Heart right ventricle (tissue), 16 donors: ENCODE measurements around the gene SMIM5. TPM values are rescaled to one million over a fixed set of nuclear protein-coding genes. Genes with fewer than 3 reads are reported as not detected.

Source experiments
- ATAC-seq, 8 donors: fragments of 200-7000 bp; cut with Tn5 transposase; one replicate each; pipeline ENCODE4 v1.9.1; 2020; ENCODE audit warnings: mild to moderate bottlenecking in 8 of 8, moderate library complexity in 8 of 8, moderate number of reproducible peaks in 1 of 8
- DNase-seq, 2 donors: peaks; one replicate each; pipeline ENCODE4 v3.0.0-alpha.2; 2020
- H3K27ac ChIP-seq, 10 donors: fragments of 200-600 bp; sonication (generic) in 2 of 10; one replicate each; pipeline versions ENCODE4 v1.5.0 to v1.8.0; 2020 to 2022; ENCODE audit warnings: mild to moderate bottlenecking in 3 of 10
- H3K27me3 ChIP-seq, 7 donors: fragments of 200-600 bp; one replicate each; pipeline ENCODE4 v1.8.0; 2021 to 2022; ENCODE audit warnings: mild to moderate bottlenecking in 2 of 7
- H3K36me3 ChIP-seq, 9 donors: fragments of 200-600 bp; sonication (generic) in 1 of 9; one replicate each; pipeline versions ENCODE4 v1.5.0 to v1.8.0; 2020 to 2022; ENCODE audit warnings: mild to moderate bottlenecking in 2 of 9
- H3K4me1 ChIP-seq, 9 donors: fragments of 200-600 bp; sonication (generic) in 1 of 9; one replicate each; pipeline versions ENCODE4 v1.5.0 to v1.8.0; 2020 to 2022; ENCODE audit warnings: mild to moderate bottlenecking in 4 of 9
- H3K4me3 ChIP-seq, 10 donors: fragments of 200-600 bp; sonication (generic) in 2 of 10; one replicate each; pipeline versions ENCODE4 v1.5.0 to v1.8.0; 2020 to 2022; ENCODE audit warnings: mild to moderate bottlenecking in 7 of 10, moderate library complexity in 2 of 10
- H3K9me3 ChIP-seq, 11 donors: fragments of 200-600 bp in 10 of 11; sonication (generic) in 2 of 11; one replicate each; pipeline versions ENCODE4 v1.5.0 to v1.8.0; 2013 to 2022; ENCODE audit warnings: mild to moderate bottlenecking in 2 of 11, control low read depth in 1 of 11, moderate library complexity in 1 of 11
- CTCF ChIP-seq, 9 donors: fragments of 200-600 bp; sonication (generic) in 2 of 9; IDR thresholded peaks; one replicate each; pipeline versions ENCODE4 v1.5.0 to v1.8.0; 2021 to 2022; ENCODE audit warnings: antibody characterized with exemption in 9 of 9, mild to moderate bottlenecking in 5 of 9, moderate library complexity in 1 of 9
- WGBS, 2 donors: extraction: QIAGEN DNeasy Blood & Tissue Kit; methylation state at CpG; one replicate each; pipeline ENCODE4 v1.1.7; 2013; ENCODE audit warnings: inconsistent platforms in 1 of 2; 5-methylcytosine and 5-hydroxymethylcytosine counted together
- intact Hi-C, 10 donors: fragments of 100-400 bp; cut with DNase I; formaldehyde crosslinking; loops; one replicate each; pipeline versions ENCODE4 v1.11.1 to v1.14.2; 2022
- polyA plus RNA-seq, 2 donors: library from polyadenylated mRNA; stranded (reverse); fragments of 200-250 nt; gene quantifications; one replicate each; pipeline ENCODE4 v1.2.3, GENCODE V29; 2013
- total RNA-seq, 10 donors: library from RNA; stranded (reverse); fragmentation: NEBNext Ultra II Directional in 3 of 10; extraction: Animal tissue kit (Norgen Biotek cat#: 25700) in 3 of 10; gene quantifications; one replicate each; pipeline versions ENCODE4 v1.2.1 to v1.2.4, GENCODE V29; 2021 to 2023
- donor health status: Arrhythmogenic right ventricular cardiomyopathy.
- donor health status: ischemic (EF 13 %, LVEDD 7.1; RV severe dilation, severe dysfunction).
- donor health status: healthy with polysubstance abuse.
- donor health status: DM: no; HTN: yes; CAD: no.
- donor health status: DM: no; HTN: no; CAD: no.
- donor health status: ischemic (EF 25% LVEDD 6.9; RV normal size, moderate dysfunction).
- donor health status: ischemic (EF 25% LVEDD 5.7; RV mildly dilated, moderate dysfunction).
- donor health status: healthy.
- donor health status: DM: yes; HTN: yes; CAD: no.
- donor health status: Ischemic cardiomyopathy.
- donor health status: ischemic (EF 35%, LVEDD 5.7; RV mildly dilated, moderate dysfunction).
- donor health status: nonischemic (EF 11% LVEDD 7.7; RV severe dilation, severe dysfunction).
- donor health status: DM: yes; HTN: yes; CAD: no.
- donor health status: PGD.
- donor health status: ischemic (EF 29% LVEDD 5.4; RV normal size, mild dysfunction).
- donor health status: nonischemic (EF 23%, LVEDD 6.1; RV moderate dilation, normal function).

SMIM5 gene
- total and polyA plus RNA-seq, 12 donors, result 1.9 to 19.2 (median 6.5) TPM

DNA sequence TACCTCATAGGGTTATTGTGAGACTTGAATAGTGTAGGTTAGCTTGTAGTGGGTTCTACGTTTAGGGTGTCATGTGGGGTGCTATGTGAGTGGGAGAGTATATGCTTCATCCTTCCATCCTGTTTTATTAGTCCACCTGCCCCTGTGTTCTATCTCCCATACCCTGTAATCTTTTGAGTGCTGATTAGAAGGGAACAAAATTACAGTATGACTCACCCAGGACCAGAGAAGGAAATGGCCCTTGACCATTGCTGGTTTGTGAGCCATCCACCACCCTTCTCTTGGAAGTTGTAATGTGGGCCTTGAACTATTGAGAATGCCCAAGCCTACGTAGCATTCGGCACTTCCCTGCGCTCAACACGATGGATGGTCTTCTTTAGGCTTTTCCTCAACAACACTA, 51.0 kb downstream of the SMIM5 start:
- H3K9me3 ChIP-seq, result no peaks in the 10 kb centered on the region
- DNase-seq, result no peak
- intact Hi-C loops, result no loop called here
- no peak overlapping the region for H3K4me3 ChIP-seq
- peaks cover 0 to 32% (median 0%) of the 10 kb centered on the region in 9 donors for H3K36me3 ChIP-seq
- ATAC-seq, result peak in 2 of 8 donors; percentile 17 to 36
- H3K27me3 ChIP-seq, result no peaks in the 10 kb centered on the region
- 90 to 93% methylated on average over 5 of the region's 5 CpGs for WGBS, 2 donors
- no peak for TF ChIP-seq CTCF (IDR thresholded peaks at IDR 0.05)
- H3K4me1 ChIP-seq, result peaks cover 25 to 86% (median 67%) of the 10 kb centered on the region in 9 donors
- peak overlapping the region in 6 of 10 donors; percentile 22 to 86 (median 72) for H3K27ac ChIP-seq

DNA sequence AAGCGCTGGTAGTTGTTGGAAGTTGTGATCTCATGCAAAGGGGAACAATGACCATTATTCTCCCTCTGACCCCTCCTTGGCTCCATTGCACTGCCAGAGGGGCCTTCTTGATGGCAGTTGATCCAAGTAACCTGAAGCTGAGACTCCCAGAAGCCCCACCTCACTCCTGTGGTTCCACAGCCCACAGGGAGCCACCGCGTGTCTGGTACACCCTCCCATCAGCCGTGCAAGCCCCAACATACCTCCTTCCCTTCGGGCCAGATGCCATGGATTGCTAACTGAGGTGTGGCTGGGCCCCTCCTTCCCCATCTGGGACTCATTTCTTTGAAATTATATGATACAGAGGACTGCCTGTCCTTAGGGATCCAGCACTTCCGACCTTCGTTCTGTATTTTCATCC, 51.7 kb downstream of the SMIM5 start:
- 57 to 63% methylated on average over 7 of the region's 7 CpGs for WGBS, 2 donors
- Histone ChIP-seq H3K9me3 (no peaks in the 10 kb centered on the region), H3K4me1 (peaks cover 25 to 86% (median 68%) of the 10 kb centered on the region in 9 donors), H3K4me3 (no peak overlapping the region), H3K27me3 (no peaks in the 10 kb centered on the region), H3K36me3 (peaks cover 0 to 26% (median 0%) of the 10 kb centered on the region in 9 donors), H3K27ac (peak overlapping the region in 8 of 10 donors; percentile 22 to 86 (median 72))
- intact Hi-C loops, result loop anchor here in 1 of 10 donors (5.0 kb wide), 1 partner anchor 37 kb away; the partner anchor contains the start of gene ITGB4
- no peak for TF ChIP-seq CTCF (IDR thresholded peaks at IDR 0.05)
- DNase-seq (no peak), ATAC-seq (no peak)

DNA sequence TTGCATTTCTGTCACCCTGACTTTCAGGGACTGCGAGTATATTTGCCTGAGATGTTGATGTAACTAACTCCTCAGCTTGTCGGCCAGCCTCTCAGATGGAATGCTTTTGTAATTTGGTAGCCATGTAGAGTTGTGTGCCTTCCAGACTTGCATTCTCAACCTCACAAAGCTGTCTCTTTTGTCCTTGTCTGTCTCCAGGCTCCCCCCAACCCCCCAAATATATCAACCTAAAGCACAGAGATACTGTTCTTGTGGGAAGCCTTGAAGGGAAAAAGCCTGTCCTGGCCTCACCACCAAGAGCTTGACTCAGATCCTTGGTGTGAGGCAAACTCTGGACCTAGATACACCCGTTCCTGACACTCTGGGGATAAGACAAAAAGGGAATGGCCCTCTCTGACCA, 52.3 kb downstream of the SMIM5 start:
- peaks cover 0 to 21% (median 0%) of the 10 kb centered on the region in 9 donors for H3K36me3 ChIP-seq
- no peaks in the 10 kb centered on the region for H3K27me3 ChIP-seq
- DNase-seq, result no peak
- no peak for TF ChIP-seq CTCF (IDR thresholded peaks at IDR 0.05)
- no peak for ATAC-seq
- no peak overlapping the region for H3K4me3 ChIP-seq
- no peaks in the 10 kb centered on the region for H3K9me3 ChIP-seq
- H3K4me1 ChIP-seq, result peaks cover 25 to 86% (median 73%) of the 10 kb centered on the region in 9 donors
- H3K27ac ChIP-seq, result peak overlapping the region in 9 of 10 donors; percentile 22 to 86 (median 69)
- intact Hi-C loops, result loop anchor here in 1 of 10 donors (5.0 kb wide), 1 partner anchor 37 kb away; the partner anchor contains the start of gene ITGB4
- WGBS, 2 donors, result 74 to 75% methylated on average over 3 of the region's 3 CpGs

DNA sequence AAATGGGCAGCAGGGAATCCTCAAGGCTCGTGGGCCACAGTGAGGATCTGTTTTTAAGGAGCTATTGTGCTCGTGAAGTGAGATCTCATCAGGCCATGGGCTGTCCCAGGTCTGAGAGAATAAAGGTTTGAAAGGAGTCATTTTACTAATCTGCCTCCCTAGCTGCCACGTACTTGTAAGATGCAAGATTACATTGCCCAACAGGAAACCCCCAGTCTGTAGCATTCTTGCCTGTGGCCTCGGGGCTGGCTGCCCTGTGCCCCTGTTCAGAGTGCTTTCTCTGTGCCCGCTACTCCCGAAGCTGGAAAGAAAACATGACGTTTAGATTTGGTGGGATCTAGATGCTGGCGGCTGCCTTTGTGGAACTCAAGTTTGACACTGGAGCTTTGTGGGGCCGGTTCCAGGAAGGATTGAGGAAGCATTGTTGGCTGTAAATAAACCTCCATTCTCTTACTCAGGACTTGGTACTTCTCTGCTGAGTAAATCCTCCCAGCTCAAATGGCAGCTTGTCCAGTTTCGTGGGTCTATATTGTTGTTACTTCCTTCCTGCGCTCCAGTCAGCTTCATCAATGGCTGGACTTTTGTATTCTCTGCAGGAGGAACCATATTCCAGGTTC, 55.1 kb downstream of the SMIM5 start:
- no peak for TF ChIP-seq CTCF (IDR thresholded peaks at IDR 0.05)
- Histone ChIP-seq H3K9me3 (no peaks in the 10 kb centered on the region), H3K27me3 (no peaks in the 10 kb centered on the region), H3K36me3 (peaks cover 0 to 33% (median 4%) of the 10 kb centered on the region in 9 donors), H3K4me3 (no peak overlapping the region), H3K4me1 (peaks cover 30 to 97% (median 83%) of the 10 kb centered on the region in 9 donors), H3K27ac (peak overlapping the region in 9 of 10 donors; percentile 54 to 86 (median 73))
- DNase-seq (no peak), ATAC-seq (peak in 5 of 8 donors; percentile 18 to 29 (median 26))
- intact Hi-C loops, result loop anchor here in 1 of 10 donors (5.0 kb wide), 1 partner anchor 34 kb away; the partner anchor contains the start of gene ITGB4
- 58 to 61% methylated on average over 11 of the region's 11 CpGs for WGBS, 2 donors
